Endothelial cell of umbilical vein (primary cell): ENCODE results near the gene OLIG1. TPM values are rescaled to one million over a fixed set of nuclear protein-coding genes. Genes with fewer than 3 reads are reported as not detected.

ENCODE experiments used
- BruUV-seq: library from RNA; stranded (reverse); fragments of 400-500 nt; replicated peaks from 2 replicates; lab custom pipeline; 2021; lab: Mats Ljungman, UMichigan
- CTCF ChIA-PET: fragments of 300-600, 350-600 bp; sonication (Branson Sonifier 250); formaldehyde crosslinking; loops from one replicate; lab custom pipeline; 2021; ENCODE audit warnings: antibody characterized with exemption, inconsistent platforms; lab: Charles Lee
- POLR2A ChIA-PET: fragments of 300-600, 350-600 bp; sonication (Branson Sonifier 250); formaldehyde crosslinking; loops from one replicate; lab custom pipeline; 2021; ENCODE audit warnings: antibody characterized with exemption, inconsistent platforms; lab: Charles Lee
- DNase-seq: peaks from one replicate; pipeline ENCODE4 v3.0.0-alpha.2; 2011; ENCODE audit warnings: low read depth, low spot score
- FAIRE-seq: peaks from 2 replicates; lab custom pipeline; 2011; peaks lifted over from hg19 to GRCh38; lab: Jason Lieb, UNC
- H2AFZ ChIP-seq: 2 replicates; pipeline ENCODE4 v1.6.0; 2012; ENCODE audit warnings: low read depth, low read length, control low read depth, inconsistent platforms
- H3K27ac ChIP-seq: 2 replicates; pipeline ENCODE4 v1.5.1; 2011; ENCODE audit warnings: low read depth, mild to moderate bottlenecking, control low read depth, low read length, moderate library complexity; ENCODE audit not compliant: insufficient read depth
- H3K27me3 ChIP-seq, 2 experiments: 2 replicates each; pipeline versions ENCODE4 v1.6.0 to v1.6.1; 2011; ENCODE audit warnings: low read length in 2 of 2, mixed read lengths in 1 of 2; ENCODE audit not compliant: control insufficient read depth in 2 of 2, insufficient read depth in 2 of 2
- H3K36me3 ChIP-seq, 2 experiments: 2 replicates in 1 of 2; 3 replicates in 1 of 2; pipeline ENCODE4 v1.5.1; 2011; ENCODE audit warnings: low read length in 2 of 2, mild to moderate bottlenecking in 1 of 2, moderate library complexity in 1 of 2; ENCODE audit not compliant: control insufficient read depth in 2 of 2, insufficient read depth in 2 of 2; ENCODE audit errors: extremely low read depth in 1 of 2
- H3K4me1 ChIP-seq: 3 replicates; pipeline ENCODE4 v1.5.1; 2011; ENCODE audit warnings: mild to moderate bottlenecking, low read length; ENCODE audit not compliant: control insufficient read depth, insufficient read depth; ENCODE audit errors: extremely low read depth
- H3K4me2 ChIP-seq: 2 replicates; pipeline ENCODE4 v1.6.1; 2011; ENCODE audit warnings: low read length, control low read depth, mixed read lengths; ENCODE audit not compliant: insufficient read depth
- H3K4me3 ChIP-seq, 3 experiments: fragments of 200-600 bp in 1 of 3; sonication (generic), shearing (Covaris generic) in 1 of 3; replicated peaks in 1 of 3; 2 replicates each; pipeline ENCODE4 v1.5.1; 2011 to 2016; ENCODE audit warnings: control low read depth in 3 of 3, low read length in 3 of 3, mild to moderate bottlenecking in 2 of 3, inconsistent platforms in 1 of 3, low read depth in 1 of 3, moderate library complexity in 1 of 3; ENCODE audit not compliant: insufficient read depth in 1 of 3
- H3K79me2 ChIP-seq: 2 replicates; pipeline ENCODE4 v1.6.0; 2012; ENCODE audit warnings: low read length, inconsistent platforms; ENCODE audit not compliant: control insufficient read depth, insufficient read depth
- H3K9ac ChIP-seq: replicated peaks from 2 replicates; pipeline ENCODE3; 2011; ENCODE audit warnings: low read length, control low read depth; ENCODE audit not compliant: insufficient read depth; ENCODE audit errors: extremely low read depth
- H3K9me1 ChIP-seq: replicated peaks from 3 replicates; pipeline ENCODE4 v1.6.0; 2011; ENCODE audit warnings: mild to moderate bottlenecking, low read length; ENCODE audit not compliant: control insufficient read depth, insufficient read depth; ENCODE audit errors: extremely low read depth
- H3K9me3 ChIP-seq: replicated peaks from 2 replicates; pipeline ENCODE4 v1.5.1; 2012; ENCODE audit warnings: low read length, inconsistent platforms; ENCODE audit not compliant: control insufficient read depth, insufficient read depth
- H4K20me1 ChIP-seq: replicated peaks from 2 replicates; pipeline ENCODE3; 2011; ENCODE audit warnings: mild to moderate bottlenecking, low read length; ENCODE audit not compliant: control insufficient read depth, insufficient read depth; ENCODE audit errors: extremely low read depth
- CTCF ChIP-seq, 2 donors: IDR thresholded peaks; 1 replicate in 1 of 2; 2 replicates in 1 of 2; pipeline ENCODE4 v1.5.1; 2011; ENCODE audit warnings: low read length in 2 of 2, mild to moderate bottlenecking in 2 of 2, moderate library complexity in 2 of 2, control low read depth in 1 of 2, inconsistent platforms in 1 of 2, low read depth in 1 of 2; ENCODE audit not compliant: insufficient read depth in 1 of 2; ENCODE audit errors: extremely low read depth in 1 of 2
- EZH2 ChIP-seq: IDR thresholded peaks from 2 replicates; pipeline ENCODE4 v1.6.1; 2012; ENCODE audit warnings: borderline replicate concordance, low read depth, mild to moderate bottlenecking, moderate library complexity, low read length, inconsistent platforms; ENCODE audit not compliant: severe bottlenecking
- FOS ChIP-seq: IDR thresholded peaks from 2 replicates; pipeline ENCODE4 v1.6.1; 2011; ENCODE audit warnings: mild to moderate bottlenecking, low read length, moderate library complexity, borderline replicate concordance; ENCODE audit not compliant: insufficient read depth
- GATA2 ChIP-seq: IDR thresholded peaks from 2 replicates; pipeline ENCODE4 v1.7.0; 2011; ENCODE audit warnings: low read depth, mild to moderate bottlenecking, moderate library complexity, mixed read lengths, low read length; ENCODE audit not compliant: insufficient read length, insufficient read depth
- JUN ChIP-seq: IDR thresholded peaks from 2 replicates; pipeline ENCODE4 v1.6.1; 2011; ENCODE audit warnings: borderline replicate concordance, low read depth; ENCODE audit not compliant: insufficient read length, insufficient read depth
- MYC ChIP-seq: IDR thresholded peaks from one replicate; pipeline ENCODE4 v1.6.1; 2011; ENCODE audit warnings: mild to moderate bottlenecking, low read depth, low read length
- POLR2A ChIP-seq: IDR thresholded peaks from 2 replicates; pipeline ENCODE4 v1.6.1; 2012; ENCODE audit warnings: low read depth, mild to moderate bottlenecking, control low read depth, low read length
- POLR2AphosphoS5 ChIP-seq: IDR thresholded peaks from 2 replicates; pipeline ENCODE4 v1.6.1; 2012; ENCODE audit warnings: low read depth, mild to moderate bottlenecking, control low read depth, low read length, moderate library complexity; ENCODE audit not compliant: insufficient read depth
- dilution Hi-C: fragments of 300-500 bp; cut with MboI; formaldehyde crosslinking; loops from one replicate; pipeline ENCODE4 v1.15.0; 2019; ENCODE audit warnings: low sequenced_read_pairs; ENCODE audit not compliant: extremely low pct_ligation_motif_present
- intact Hi-C: fragments of 100-400 bp; cut with micrococcal nuclease; formaldehyde crosslinking; loops from one replicate; pipeline ENCODE4 v1.10.0; 2022
- polyA plus RNA-seq, 4 experiments: library from polyadenylated mRNA; depleted of rRNA in 3 of 4; stranded (reverse) in 3 of 4; unstranded in 1 of 4; fragments of >200 nt; gene quantifications; 2 replicates each; pipeline versions ENCODE4 v1.2.1 to v1.2.3, GENCODE V29; 2011 to 2012; ENCODE audit warnings: missing spikeins in 1 of 4
- total RNA-seq: library from RNA; stranded (reverse); gene quantifications from 2 replicates; pipeline ENCODE4 v1.2.3, GENCODE V29; 2021
- TF ChIP-seq, protein P1 (sequence below): IDR thresholded peaks from 2 replicates; pipeline ENCODE4 v1.6.1; 2011; ENCODE audit not compliant: insufficient read depth, insufficient read length

OLIG1 gene
- total and polyA plus RNA-seq, 2 donors (not counting 3 experiments of a cell fraction or from before 2014, with no cell fraction given): not detected

DNA sequence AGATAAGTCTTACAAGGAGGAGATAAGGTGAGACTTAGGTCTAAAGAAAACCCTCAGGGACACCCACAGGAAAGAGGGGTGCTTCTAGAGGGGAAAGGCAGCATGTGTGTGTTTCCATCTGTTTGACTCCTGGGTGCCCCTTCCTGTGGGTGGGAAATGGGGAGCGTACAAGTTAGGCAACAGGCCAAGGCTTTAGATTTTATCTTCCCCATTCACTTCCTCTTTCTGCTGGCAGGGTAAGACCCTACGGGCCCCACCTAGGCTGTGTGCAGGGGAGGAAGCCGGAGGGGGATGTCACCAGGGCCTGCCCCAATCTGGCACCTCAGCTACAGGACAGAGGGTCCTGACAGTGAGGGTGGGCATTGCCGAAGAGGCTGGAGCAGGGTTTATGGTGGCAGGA is 2.5 kb upstream of the OLIG1 start:
- Histone ChIP-seq H3K4me3 (no peak overlapping the region), H3K9me1 (no peaks in the 10 kb centered on the region), H4K20me1 (no peaks in the 10 kb centered on the region), H3K79me2 (no peaks in the 10 kb centered on the region), H3K4me1 (peaks cover 13% of the 10 kb centered on the region), H3K36me3 (no peaks in the 10 kb centered on the region), H3K9me3 (no peaks in the 10 kb centered on the region), H2AFZ (no peak overlapping the region), H3K9ac (no peak overlapping the region), H3K27me3 (peaks cover 64 to 85% of the 10 kb centered on the region in 2 experiments), H3K4me2 (no peak overlapping the region), H3K27ac (no peak overlapping the region)
- dilution Hi-C loops: no loop called here
- intact Hi-C loops: no loop called here
- FAIRE-seq: no peak
- POLR2A ChIA-PET: no interaction called here
- CTCF ChIA-PET: no interaction called here
- TF ChIP-seq FOS (no peak), EZH2 (peak; percentile 48), POLR2A (no peak)
- BruUV-seq: no TSS peak
- no peak for DNase-seq

GRCh38 chr21:33069243-33069642 is 698 bp upstream of the OLIG1 start:
- Histone ChIP-seq H3K9ac (no peak overlapping the region), H4K20me1 (no peaks in the 10 kb centered on the region)

More at GRCh38 chr21:33069243-33069642, 698 bp upstream of the OLIG1 start:
- Histone ChIP-seq H3K4me1 (peaks cover 12% of the 10 kb centered on the region), H3K79me2 (no peaks in the 10 kb centered on the region), H2AFZ (no peak overlapping the region), H3K9me3 (no peaks in the 10 kb centered on the region), H3K4me3 (no peak overlapping the region), H3K27me3 (peaks cover 72 to 94% of the 10 kb centered on the region in 2 experiments), H3K9me1 (no peaks in the 10 kb centered on the region), H3K4me2 (no peak overlapping the region), H3K36me3 (no peaks in the 10 kb centered on the region), H3K27ac (no peak overlapping the region)
- ChIA-PET CTCF (interaction anchor here (1.0 kb wide), 1 partner anchor 58 kb away, joined by 4 read pairs; no protein-coding TSS in a partner anchor), POLR2A (no interaction called here)
- TF ChIP-seq POLR2A: no peak
- TF ChIP-seq MYC: no peak
- TF ChIP-seq, protein P1, sequence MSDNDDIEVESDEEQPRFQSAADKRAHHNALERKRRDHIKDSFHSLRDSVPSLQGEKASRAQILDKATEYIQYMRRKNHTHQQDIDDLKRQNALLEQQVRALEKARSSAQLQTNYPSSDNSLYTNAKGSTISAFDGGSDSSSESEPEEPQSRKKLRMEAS: no peak
- TF ChIP-seq POLR2AphosphoS5: no peak
- TF ChIP-seq FOS: no peak
- no peak for TF ChIP-seq JUN
- no peak for TF ChIP-seq EZH2
- no peak for TF ChIP-seq GATA2
- TF ChIP-seq CTCF (IDR thresholded peaks at IDR 0.05; ENCODE audit: extremely low read depth in 1 of 2, insufficient read depth in 1 of 2, low read depth in 1 of 2, low read length in 2 of 2): no peak
- no peak for FAIRE-seq
- no peak for DNase-seq
- no TSS peak for BruUV-seq
- dilution Hi-C loops (no loop called here), intact Hi-C loops (no loop called here)
